Vagina (tissue), 2 donors: ENCODE measurements around the gene RBM42.

Source experiments
- POLR2A ChIP-seq, 2 donors: fragments of 450-650 bp; IDR thresholded peaks; one replicate each; pipeline ENCODE4 v1.6.1; 2017; ENCODE audit warnings: antibody characterized with exemption in 2 of 2, mild to moderate bottlenecking in 2 of 2, moderate library complexity in 2 of 2
- POLR2AphosphoS5 ChIP-seq, 2 donors: sonication (generic); formaldehyde crosslinking; IDR thresholded peaks; one replicate each; pipeline ENCODE4 v1.9.0; 2017; ENCODE audit warnings: antibody characterized with exemption in 2 of 2, mild to moderate bottlenecking in 2 of 2, low read depth in 1 of 2; ENCODE audit not compliant: insufficient read depth in 1 of 2
- TF ChIP-seq, protein P1 (sequence below), 3 experiments: fragments of 450-650 bp in 2 of 3; fragments of 200-600 bp in 1 of 3; sonication (generic) in 1 of 3; IDR thresholded peaks; one replicate each; pipeline ENCODE4 v1.5.1; 2017 to 2019; ENCODE audit warnings: antibody characterized with exemption in 3 of 3, mild to moderate bottlenecking in 2 of 3, moderate library complexity in 2 of 3

DNA sequence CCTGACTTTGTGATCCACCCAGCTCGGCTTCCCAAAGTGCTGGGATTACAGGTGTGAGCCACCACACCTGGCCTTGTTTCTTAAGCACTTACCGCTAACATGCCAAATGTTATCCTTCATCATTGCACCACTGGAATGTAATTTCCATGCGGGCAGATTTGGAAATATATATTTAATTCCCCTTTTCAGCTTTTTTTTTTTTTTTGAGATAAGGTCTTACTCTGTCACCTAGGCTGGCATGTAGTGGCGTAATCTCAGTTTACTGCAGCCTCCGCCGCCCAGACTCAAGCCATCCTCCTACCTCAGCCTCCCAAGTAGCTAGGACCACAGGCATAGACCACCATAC is 33.1 kb downstream of the RBM42 start:
- TF ChIP-seq POLR2A (IDR thresholded peaks at IDR 0.05) (no peak), POLR2AphosphoS5 (IDR thresholded peaks at IDR 0.05; ENCODE audit: insufficient read depth in 1 of 2, low read depth in 1 of 2) (no peak)
- TF ChIP-seq, protein P1, sequence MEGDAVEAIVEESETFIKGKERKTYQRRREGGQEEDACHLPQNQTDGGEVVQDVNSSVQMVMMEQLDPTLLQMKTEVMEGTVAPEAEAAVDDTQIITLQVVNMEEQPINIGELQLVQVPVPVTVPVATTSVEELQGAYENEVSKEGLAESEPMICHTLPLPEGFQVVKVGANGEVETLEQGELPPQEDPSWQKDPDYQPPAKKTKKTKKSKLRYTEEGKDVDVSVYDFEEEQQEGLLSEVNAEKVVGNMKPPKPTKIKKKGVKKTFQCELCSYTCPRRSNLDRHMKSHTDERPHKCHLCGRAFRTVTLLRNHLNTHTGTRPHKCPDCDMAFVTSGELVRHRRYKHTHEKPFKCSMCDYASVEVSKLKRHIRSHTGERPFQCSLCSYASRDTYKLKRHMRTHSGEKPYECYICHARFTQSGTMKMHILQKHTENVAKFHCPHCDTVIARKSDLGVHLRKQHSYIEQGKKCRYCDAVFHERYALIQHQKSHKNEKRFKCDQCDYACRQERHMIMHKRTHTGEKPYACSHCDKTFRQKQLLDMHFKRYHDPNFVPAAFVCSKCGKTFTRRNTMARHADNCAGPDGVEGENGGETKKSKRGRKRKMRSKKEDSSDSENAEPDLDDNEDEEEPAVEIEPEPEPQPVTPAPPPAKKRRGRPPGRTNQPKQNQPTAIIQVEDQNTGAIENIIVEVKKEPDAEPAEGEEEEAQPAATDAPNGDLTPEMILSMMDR (IDR thresholded peaks at IDR 0.05), result no peak
